Measurements from ENCODE around the gene EIPR1.
"Not testable (repeated sequence)": the region's sequence is repeated elsewhere in the genome, so short reads cannot be mapped to it uniquely, and the experiment has no call there.

EIPR1 gene

GRCh38 chr2:3403587-3404334, 26.1 kb upstream of the EIPR1 start:
- no peak for DNase-seq (ENCODE audit: low read depth in 2 of 2)

- DNase-seq (ENCODE audit: low read depth in 2 of 2): no peak
Measured at GRCh38 chr2:3399829-3400228, 22.2 kb upstream of the EIPR1 start.

DNA sequence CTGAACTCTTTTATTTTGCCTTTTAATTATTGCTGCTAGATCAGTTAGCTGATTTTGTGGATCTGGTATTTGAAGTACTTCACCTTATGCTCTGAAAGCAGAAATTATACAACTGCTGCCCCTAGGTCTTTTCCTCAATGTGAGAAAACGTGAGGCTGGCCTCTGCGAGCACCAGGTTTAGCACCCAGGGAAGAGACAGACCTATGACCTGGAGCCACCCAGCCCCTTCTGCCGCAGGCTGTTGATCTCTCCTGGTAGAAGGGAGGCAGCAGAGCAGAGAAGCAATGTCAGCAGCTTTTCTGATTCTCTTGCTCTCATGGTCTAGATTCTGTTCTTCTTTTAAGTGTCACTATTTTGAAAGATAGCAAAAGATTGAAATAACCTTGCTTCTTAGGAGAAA, 21.8 kb upstream of the EIPR1 start:
- DNase-seq (ENCODE audit: low read depth in 2 of 2): no peak

- DNase-seq (ENCODE audit: low read depth in 2 of 2): no peak
Measured at GRCh38 chr2:3398857-3399256, 21.2 kb upstream of the EIPR1 start.

GRCh38 chr2:3396920-3397559, 19.4 kb upstream of the EIPR1 start:
- DNase-seq (ENCODE audit: low read depth in 2 of 2): no peak

- no peak for DNase-seq (ENCODE audit: low read depth in 2 of 2)
Measured at GRCh38 chr2:3392216-3392615, 14.6 kb upstream of the EIPR1 start.

GRCh38 chr2:3390041-3390440, 12.4 kb upstream of the EIPR1 start:
- DNase-seq (ENCODE audit: low read depth in 2 of 2): no peak

GRCh38 chr2:3389193-3389592, 11.6 kb upstream of the EIPR1 start:
- DNase-seq (ENCODE audit: low read depth in 2 of 2): no peak

GRCh38 chr2:3388412-3388738, 10.8 kb upstream of the EIPR1 start:
- DNase-seq (ENCODE audit: low read depth in 2 of 2): no peak

GRCh38 chr2:3387644-3388411, 10.2 kb upstream of the EIPR1 start:
- DNase-seq (ENCODE audit: low read depth in 2 of 2): no peak

DNA sequence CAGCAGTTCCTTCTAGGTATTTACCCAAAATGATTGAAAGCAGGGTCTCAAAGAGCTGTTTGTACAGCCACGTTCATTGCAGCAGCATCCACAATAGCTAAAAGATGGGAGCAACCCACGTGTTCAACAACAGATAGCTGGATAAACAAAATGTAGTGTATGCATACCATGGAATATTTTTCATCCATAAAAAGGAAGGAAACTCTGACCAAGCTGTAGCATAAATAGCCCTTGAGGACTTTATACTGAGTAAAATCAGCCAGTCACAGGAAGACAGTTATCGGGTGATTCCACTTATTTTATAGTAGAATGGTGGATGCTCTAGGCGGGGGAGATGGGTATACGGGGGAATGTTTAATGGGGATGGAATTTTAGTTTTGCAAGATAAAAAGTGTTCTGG, 9.4 kb upstream of the EIPR1 start:
- DNase-seq (ENCODE audit: low read depth in 2 of 2): no peak

DNA sequence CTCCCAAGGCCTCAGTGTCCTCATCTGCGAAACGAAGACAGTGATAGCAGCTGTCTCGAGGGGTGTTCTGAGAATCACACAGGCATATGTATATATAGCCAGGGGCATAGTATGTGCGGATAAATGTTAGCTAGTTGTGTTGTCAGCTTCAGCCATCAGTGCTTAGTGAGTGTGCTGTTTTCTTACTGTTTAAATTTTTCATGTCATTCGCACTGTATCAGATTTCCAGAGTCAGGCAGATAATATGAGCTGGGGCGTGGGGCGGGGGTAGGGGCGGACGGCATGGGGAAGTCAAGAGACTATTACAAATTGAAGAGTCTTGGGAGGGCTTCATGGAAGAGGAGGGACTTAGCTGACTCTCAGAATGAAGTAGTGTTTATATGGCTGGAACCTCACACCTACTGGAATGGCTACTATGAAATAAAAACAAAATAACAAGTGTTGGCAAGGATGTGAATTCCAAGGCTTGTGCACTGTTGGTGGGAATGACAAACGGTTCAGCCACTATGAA, 8.9 kb upstream of the EIPR1 start:
- DNase-seq (ENCODE audit: low read depth in 2 of 2): no peak

- DNase-seq (ENCODE audit: low read depth in 2 of 2): peak; percentile 57 to 60
Measured at GRCh38 chr2:3379647-3380534, 2.3 kb upstream of the EIPR1 start, which contains the start of gene TRAPPC12. TRAPPC12 (plus strand) TSS chr2:3379694; CDS start chr2:3387624, 7,930 bp downstream.

- no peak for DNase-seq (ENCODE audit: low read depth in 2 of 2)
Measured at GRCh38 chr2:3379339-3379646, 1.7 kb upstream of the EIPR1 start.

- peak in 1 of 2 experiments; percentile 5 for DNase-seq (ENCODE audit: low read depth in 2 of 2)
Measured at GRCh38 chr2:3377279-3377611, 373 bp downstream of the EIPR1 start.

DNA sequence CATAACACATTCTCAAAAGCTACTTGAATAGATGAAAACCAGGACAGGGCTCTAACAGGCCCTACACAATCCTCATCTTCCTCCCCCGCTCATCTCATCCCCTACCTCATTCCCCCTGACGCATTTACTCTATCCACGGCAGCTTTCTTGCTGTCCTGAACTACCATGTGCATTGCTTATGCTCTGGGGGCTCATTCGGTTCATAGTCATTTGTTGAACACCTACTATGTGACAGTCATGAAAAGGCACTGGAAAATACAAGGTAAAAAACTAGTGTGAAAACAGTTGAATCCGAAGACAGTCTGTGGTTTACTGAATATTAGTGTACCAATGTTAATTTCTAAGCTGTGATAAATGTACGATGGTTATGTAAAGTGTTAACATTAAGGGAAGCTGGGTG, 797 bp downstream of the EIPR1 start:
- no peak for DNase-seq (ENCODE audit: low read depth in 2 of 2)

GRCh38 chr2:3369340-3370181, 8.1 kb downstream of the EIPR1 start:
- not testable (repeated sequence) for DNase-seq (ENCODE audit: low read depth in 2 of 2)

DNA sequence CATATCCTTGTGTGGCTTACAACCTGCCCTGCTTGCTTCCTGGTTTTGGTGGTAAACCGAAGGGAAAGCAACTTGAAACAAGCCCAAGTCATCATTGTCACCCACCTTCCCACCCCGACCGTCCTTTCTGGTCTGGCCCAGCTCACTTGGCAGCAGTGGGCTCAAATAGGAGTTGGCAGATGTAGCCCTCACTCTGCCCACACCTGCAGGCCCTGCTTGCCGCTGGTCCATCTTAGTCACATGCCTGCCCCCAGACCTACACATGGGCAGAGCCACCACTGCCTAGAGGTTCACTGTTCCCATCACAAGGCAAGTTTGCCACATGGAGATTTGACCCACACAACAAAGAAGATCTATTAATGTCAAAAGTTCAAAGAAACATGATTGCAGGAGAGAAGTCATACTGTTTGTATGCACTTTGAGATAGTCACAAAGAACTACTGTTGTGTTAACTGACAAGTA, 9.3 kb downstream of the EIPR1 start:
- no peak for DNase-seq (ENCODE audit: low read depth in 2 of 2)

GRCh38 chr2:3365219-3365618, 12.4 kb downstream of the EIPR1 start:
- DNase-seq (ENCODE audit: low read depth in 2 of 2): no peak

- DNase-seq (ENCODE audit: low read depth in 2 of 2): no peak
Measured at GRCh38 chr2:3361518-3362389, 15.9 kb downstream of the EIPR1 start.
